B cell (primary cell): ENCODE results near the gene IDH2. TPM values are rescaled to one million over a fixed set of nuclear protein-coding genes. Genes with fewer than 3 reads are reported as not detected.

Experiments used
- ATAC-seq: fragments of 200-7000 bp; cut with Tn5 transposase; one replicate; pipeline ENCODE4 v1.10.0; 2021; ENCODE audit warnings: low read depth, mild to moderate bottlenecking, moderate number of reproducible peaks, moderate library complexity
- CTCF ChIA-PET: fragments of 350-600 bp; sonication (Branson Sonifier 250); formaldehyde crosslinking; loops from one replicate; lab custom pipeline; 2021; ENCODE audit warnings: antibody characterized with exemption, inconsistent platforms; lab: Charles Lee
- POLR2A ChIA-PET: fragments of 350-600 bp; sonication (Branson Sonifier 250); formaldehyde crosslinking; loops from one replicate; lab custom pipeline; 2021; ENCODE audit warnings: antibody characterized with exemption; lab: Charles Lee
- DNase-seq: peaks from one replicate; pipeline ENCODE4 v3.0.0; 2013
- H2AFZ ChIP-seq: 2 replicates; pipeline ENCODE4 v1.6.1; 2012; ENCODE audit warnings: mild to moderate bottlenecking, low read depth, low read length; ENCODE audit not compliant: insufficient read depth, poor library complexity, severe bottlenecking
- H3K27ac ChIP-seq, 2 donors: 1 replicate in 1 of 2; 2 replicates in 1 of 2; pipeline ENCODE4 v1.5.1; 2012 to 2013; ENCODE audit warnings: low read length in 2 of 2, mild to moderate bottlenecking in 2 of 2, moderate library complexity in 1 of 2
- H3K27me3 ChIP-seq, 4 experiments: fragments of 200-600 bp in 1 of 4; sonication (generic) in 1 of 4; replicated peaks in 1 of 4; 1 replicate in 2 of 4; 2 replicates in 2 of 4; pipeline versions ENCODE4 v1.6.1 to v1.7.0; 2013 to 2016; ENCODE audit warnings: low read length in 3 of 4, mild to moderate bottlenecking in 2 of 4, mixed read lengths in 1 of 4, moderate library complexity in 1 of 4; ENCODE audit not compliant: insufficient read depth in 4 of 4, control insufficient read depth in 3 of 4; ENCODE audit errors: control extremely low read depth in 1 of 4
- H3K36me3 ChIP-seq, 2 experiments: replicated peaks in 1 of 2; 1 replicate in 1 of 2; 2 replicates in 1 of 2; pipeline versions ENCODE4 v1.6.1 to v1.7.1; 2013; ENCODE audit warnings: low read length in 1 of 2; ENCODE audit not compliant: insufficient read depth in 2 of 2, control insufficient read depth in 1 of 2; ENCODE audit errors: control extremely low read depth in 1 of 2, extremely low read depth in 1 of 2
- H3K4me1 ChIP-seq, 2 donors: fragments of 200-600 bp in 1 of 2; sonication (generic) in 1 of 2; 1 replicate in 1 of 2; 2 replicates in 1 of 2; pipeline versions ENCODE4 v1.5.1 to v1.6.1; 2013 to 2017; ENCODE audit warnings: low read length in 2 of 2; ENCODE audit not compliant: control insufficient read depth in 2 of 2, insufficient read depth in 2 of 2
- H3K4me2 ChIP-seq: replicated peaks from 2 replicates; pipeline ENCODE3; 2012; ENCODE audit warnings: mild to moderate bottlenecking, low read depth, low read length; ENCODE audit not compliant: poor library complexity, severe bottlenecking
- H3K4me3 ChIP-seq, 5 experiments: fragments of 200-600 bp in 1 of 5; sonication (generic) in 1 of 5; 1 replicate in 3 of 5; 2 replicates in 2 of 5; pipeline versions ENCODE4 v1.5.1 to v1.7.0; 2011 to 2016; ENCODE audit warnings: low read length in 4 of 5, mild to moderate bottlenecking in 4 of 5, low read depth in 2 of 5, control low read depth in 1 of 5, moderate library complexity in 1 of 5; ENCODE audit not compliant: insufficient read depth in 1 of 5; ENCODE audit errors: control extremely low read depth in 1 of 5, extremely low read depth in 1 of 5
- H3K79me2 ChIP-seq: fragments of 200-600 bp; sonication (generic); one replicate; pipeline ENCODE4 v1.6.0; 2016; ENCODE audit warnings: low read length; ENCODE audit not compliant: control insufficient read depth, insufficient read depth
- H3K9ac ChIP-seq: fragments of 200-600 bp; sonication (generic); 2 replicates; pipeline ENCODE4 v1.6.1; 2017; ENCODE audit warnings: mild to moderate bottlenecking, low read length, moderate library complexity
- H3K9me3 ChIP-seq, 3 donors: one replicate each; pipeline versions ENCODE4 v1.6.1 to v1.7.1; 2013; ENCODE audit warnings: low read length in 2 of 3; ENCODE audit not compliant: control insufficient read depth in 2 of 3, insufficient read depth in 1 of 3; ENCODE audit errors: control extremely low read depth in 1 of 3
- H4K20me1 ChIP-seq: 2 replicates; pipeline ENCODE4 v1.6.0; 2012; ENCODE audit warnings: mild to moderate bottlenecking, low read length; ENCODE audit not compliant: insufficient read depth, control insufficient read depth, poor library complexity, severe bottlenecking
- H3K27ac Mint-ChIP-seq: one replicate; pipeline ENCODE4 v1.8.0; 2021; ENCODE audit warnings: mixed read lengths
- H3K27me3 Mint-ChIP-seq: one replicate; pipeline ENCODE4 v1.8.0; 2021; ENCODE audit warnings: mixed read lengths
- H3K4me1 Mint-ChIP-seq: one replicate; pipeline ENCODE4 v1.8.0; 2021; ENCODE audit warnings: mixed read lengths
- H3K4me3 Mint-ChIP-seq: one replicate; pipeline ENCODE4 v1.8.0; 2021; ENCODE audit warnings: mixed read lengths
- H3K9me3 Mint-ChIP-seq: one replicate; pipeline ENCODE4 v1.8.0; 2022; ENCODE audit warnings: mixed read lengths; ENCODE audit not compliant: insufficient read depth
- CTCF ChIP-seq: fragments of 200-600 bp; IDR thresholded peaks from one replicate; pipeline ENCODE4 v1.8.0; 2022; ENCODE audit warnings: antibody characterized with exemption, mild to moderate bottlenecking
- EZH2 ChIP-seq: IDR thresholded peaks from 2 replicates; pipeline ENCODE4 v1.6.1; 2012; ENCODE audit warnings: borderline replicate concordance, low read depth, mild to moderate bottlenecking, moderate library complexity, low read length; ENCODE audit not compliant: insufficient read depth, poor library complexity, severe bottlenecking
- WGBS: methylation state at CpG from one replicate; pipeline ENCODE4 v1.1.5; 2013; ENCODE audit warnings: missing lambda C conversion rate; ENCODE audit not compliant: insufficient coverage; 5-methylcytosine and 5-hydroxymethylcytosine counted together
- intact Hi-C: fragments of 100-400 bp; cut with micrococcal nuclease; formaldehyde crosslinking; loops from one replicate; pipeline ENCODE4 v1.10.0; 2022
- polyA plus RNA-seq: library from polyadenylated mRNA; depleted of rRNA; stranded (reverse); fragments of >200 nt; gene quantifications from 2 replicates; pipeline ENCODE4 v1.2.3, GENCODE V29; 2012
- total RNA-seq, 2 donors: library from RNA; stranded (reverse); fragments of 120-200 nt in 1 of 2; gene quantifications; 1 replicate in 1 of 2; 2 replicates in 1 of 2; pipeline versions ENCODE4 v1.2.3 to v1.2.4, GENCODE V29; 2013 to 2022

IDH2 gene
- total and polyA plus RNA-seq, 2 donors (not counting 1 experiment from before 2014, with no cell fraction given): 30.7 to 35.8 TPM

DNA sequence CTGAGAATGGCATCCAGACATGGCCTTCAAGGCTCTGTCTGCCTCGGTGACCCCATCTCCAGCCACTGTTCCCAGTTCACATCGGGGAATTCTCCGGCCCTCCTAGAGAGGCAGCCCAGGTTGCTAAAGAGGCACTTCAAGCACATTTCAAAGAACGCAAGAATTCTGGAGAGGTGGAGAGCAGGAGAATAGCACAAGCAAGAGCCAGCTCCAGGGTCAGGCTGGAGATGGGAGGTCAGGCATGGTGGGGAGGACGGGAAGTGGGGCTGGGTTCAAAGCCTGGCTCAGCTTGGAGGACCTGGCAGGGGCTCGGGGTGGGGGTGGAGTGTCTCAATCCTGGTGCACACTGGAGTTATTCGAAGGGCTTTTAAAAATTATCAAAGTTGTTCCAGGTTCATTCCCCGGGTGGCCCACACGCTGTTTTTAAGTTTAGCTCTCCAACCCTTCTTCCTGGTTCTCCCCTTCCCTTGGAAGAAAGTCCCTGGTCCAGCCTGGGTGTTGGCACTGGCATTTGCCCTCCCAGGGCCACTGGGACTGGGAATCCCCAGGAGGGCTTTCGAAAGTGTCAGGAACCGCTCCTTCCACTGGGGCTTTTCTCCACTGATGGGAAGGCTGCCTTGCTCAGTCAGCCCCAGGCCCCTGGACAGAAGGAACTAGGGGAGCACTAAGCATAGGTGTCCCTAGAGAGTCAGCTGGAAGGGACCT lies 65.3 kb downstream of the IDH2 start:
- no peak for TF ChIP-seq EZH2
- no peak for TF ChIP-seq CTCF
- Mint-ChIP-seq H3K4me3 (no peak overlapping the region), H3K4me1 (peaks cover 77% of the 10 kb centered on the region), H3K9me3 (no peaks in the 10 kb centered on the region), H3K27me3 (no peaks in the 10 kb centered on the region), H3K27ac (no peak overlapping the region)
- H3K27ac ChIP-seq: no peak overlapping the region
- ATAC-seq: no peak
- H3K4me2 ChIP-seq: no peak overlapping the region
- H3K27me3 ChIP-seq: no peaks in the 10 kb centered on the region
- peaks cover 35 to 49% of the 10 kb centered on the region in 2 donors for H3K4me1 ChIP-seq
- H3K36me3 ChIP-seq: no peaks in the 10 kb centered on the region
- intact Hi-C loops: loop anchor here (5.0 kb wide), 1 partner anchor 35 kb away; the partner anchor contains the start of gene ZNF710
- H2AFZ ChIP-seq: no peak overlapping the region
- H4K20me1 ChIP-seq: peaks cover 11% of the 10 kb centered on the region
- ChIA-PET CTCF (no interaction called here), POLR2A (no interaction called here)
- peaks cover 81% of the 10 kb centered on the region for H3K79me2 ChIP-seq
- WGBS: 93% methylated on average over 11 of the region's 11 CpGs
- no peak overlapping the region for H3K9ac ChIP-seq
- no peaks in the 10 kb centered on the region for H3K9me3 ChIP-seq
- no peak for DNase-seq
- H3K4me3 ChIP-seq: no peak overlapping the region

DNA sequence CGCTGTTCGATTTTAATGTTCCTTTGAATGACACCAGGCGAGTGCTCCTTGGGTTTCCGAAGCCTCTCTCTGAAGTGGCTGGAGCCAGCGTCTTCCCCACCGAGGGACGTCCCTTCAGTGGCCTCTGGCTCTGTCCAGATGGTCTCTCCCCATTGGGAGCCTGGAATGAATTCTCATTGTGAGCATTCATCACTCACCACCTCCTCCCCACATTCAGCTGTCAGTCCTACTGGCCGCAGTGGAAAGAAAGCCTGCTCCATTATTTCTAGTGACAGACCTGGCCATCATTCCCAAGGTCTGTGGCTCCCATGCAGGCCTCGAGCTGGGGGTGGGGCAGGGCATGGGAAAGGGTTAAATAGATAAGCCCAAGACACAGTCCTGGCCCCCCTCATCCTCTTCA lies 65.9 kb downstream of the IDH2 start:
- ATAC-seq (no peak), DNase-seq (no peak)
- POLR2A ChIA-PET: interaction anchor here (0.8 kb wide), 1 partner anchor 24 kb away, joined by 6 read pairs; no protein-coding TSS in a partner anchor
- no peak overlapping the region for H3K27ac ChIP-seq
- H3K4me2 ChIP-seq: no peak overlapping the region
- H3K79me2 ChIP-seq: peaks cover 79% of the 10 kb centered on the region
- TF ChIP-seq EZH2 (no peak), CTCF (no peak)
- H3K4me3 Mint-ChIP-seq: no peak overlapping the region
- intact Hi-C loops: loop anchor here (5.0 kb wide), 1 partner anchor 34 kb away; the partner anchor contains the start of gene ZNF710
- no peaks in the 10 kb centered on the region for H3K9me3 ChIP-seq
- H3K9me3 Mint-ChIP-seq: no peaks in the 10 kb centered on the region
- WGBS: 86% methylated on average over 5 of the region's 9 CpGs
- no peaks in the 10 kb centered on the region for H3K27me3 Mint-ChIP-seq
- H3K27ac Mint-ChIP-seq: no peak overlapping the region
- H3K4me3 ChIP-seq: no peak overlapping the region
- H3K9ac ChIP-seq: no peak overlapping the region
- peaks cover 11% of the 10 kb centered on the region for H4K20me1 ChIP-seq
- CTCF ChIA-PET: no interaction called here
- H3K4me1 Mint-ChIP-seq: peaks cover 80% of the 10 kb centered on the region
- no peaks in the 10 kb centered on the region for H3K27me3 ChIP-seq
- H3K36me3 ChIP-seq: no peaks in the 10 kb centered on the region
- no peak overlapping the region for H2AFZ ChIP-seq
- H3K4me1 ChIP-seq: peaks cover 41 to 55% of the 10 kb centered on the region in 2 donors
